Measurements from ENCODE around the gene SYTL5.

Gene SYTL5

DNA sequence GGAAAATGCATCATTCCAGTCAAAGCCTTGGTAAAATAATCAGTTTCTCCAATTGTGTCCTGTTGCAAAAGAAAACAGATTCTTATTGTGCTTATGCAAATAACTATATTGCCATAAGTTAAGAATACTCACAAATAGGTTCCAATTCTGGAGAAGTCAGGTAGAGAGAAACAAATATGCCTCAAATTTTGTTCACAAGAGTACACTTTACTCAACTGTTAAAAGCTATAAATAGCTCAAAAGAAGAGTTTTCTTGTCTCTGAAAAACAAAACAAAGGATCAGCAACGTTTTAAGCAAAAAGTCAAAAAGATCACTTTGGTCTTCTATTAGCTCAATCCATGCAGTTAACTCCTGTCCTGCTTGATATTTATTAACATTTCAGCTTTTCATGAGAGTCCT is 21.9 kb downstream of the SYTL5 start:
- no peak for DNase-seq (ENCODE audit: low read depth)

DNA sequence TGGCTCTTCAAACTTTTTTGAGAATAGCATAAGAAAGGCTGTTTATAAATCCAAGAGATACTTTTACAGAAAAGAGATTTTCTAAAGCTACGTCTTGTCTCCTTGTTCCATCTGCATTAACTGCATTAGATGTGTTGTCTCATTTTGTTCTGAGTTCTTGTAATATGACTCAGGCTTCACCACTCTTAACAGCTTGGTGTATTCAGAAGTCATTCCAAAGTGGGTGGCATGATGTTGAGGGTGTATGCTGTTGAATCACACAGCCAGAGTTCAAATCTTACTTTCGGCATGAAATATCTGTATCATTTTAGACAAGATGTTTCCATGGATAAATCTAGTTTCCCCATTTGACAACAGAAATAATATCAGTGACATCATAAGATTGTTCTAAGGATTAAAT is 30.1 kb downstream of the SYTL5 start:
- DNase-seq (ENCODE audit: low read depth) = no peak

GRCh38 chrX:38038501-38038900 is 32.1 kb downstream of the SYTL5 start:
- DNase-seq (ENCODE audit: low read depth) = no peak

DNA sequence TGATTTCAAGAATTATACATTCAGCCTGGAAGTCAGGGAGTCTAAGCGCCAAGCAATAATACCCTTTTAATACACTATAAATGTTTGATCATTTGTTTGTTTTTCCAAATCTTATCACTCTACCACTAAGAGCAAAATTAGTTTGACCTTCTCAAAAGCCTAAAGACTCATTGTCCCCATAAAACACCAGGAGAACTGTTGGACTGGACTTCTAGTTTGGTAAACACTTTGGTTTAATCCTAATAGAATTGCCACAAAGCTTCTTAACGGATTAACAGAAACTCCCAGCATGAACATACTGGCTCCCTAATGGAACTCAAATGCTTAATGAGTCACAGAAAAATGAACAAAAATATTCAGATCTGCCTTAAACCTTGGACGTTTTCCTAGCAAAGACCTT is 34.9 kb downstream of the SYTL5 start:
- DNase-seq (ENCODE audit: low read depth) = no peak

DNA sequence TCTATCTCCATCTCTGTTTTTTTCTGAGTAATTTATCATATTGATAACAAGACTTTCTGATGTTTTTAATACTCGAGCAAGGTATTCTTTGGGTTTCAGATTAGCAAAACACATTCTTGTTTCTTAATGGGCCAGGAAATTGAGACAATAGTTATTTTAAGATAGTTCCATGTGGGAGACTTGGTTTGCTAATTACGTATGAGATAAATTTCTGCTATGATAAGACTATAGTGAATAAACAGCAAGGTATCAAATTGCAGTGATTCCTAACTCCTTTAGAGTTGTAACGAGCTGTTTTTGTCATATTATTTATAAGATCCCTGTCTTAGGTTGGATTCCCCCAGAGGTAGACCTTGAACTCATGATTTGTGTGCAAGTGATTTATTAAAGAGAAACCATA is 38.3 kb downstream of the SYTL5 start:
- DNase-seq (ENCODE audit: low read depth) = no peak

- DNase-seq (ENCODE audit: low read depth) = no peak
Measured at GRCh38 chrX:38045538-38046096, 39.3 kb downstream of the SYTL5 start.

DNA sequence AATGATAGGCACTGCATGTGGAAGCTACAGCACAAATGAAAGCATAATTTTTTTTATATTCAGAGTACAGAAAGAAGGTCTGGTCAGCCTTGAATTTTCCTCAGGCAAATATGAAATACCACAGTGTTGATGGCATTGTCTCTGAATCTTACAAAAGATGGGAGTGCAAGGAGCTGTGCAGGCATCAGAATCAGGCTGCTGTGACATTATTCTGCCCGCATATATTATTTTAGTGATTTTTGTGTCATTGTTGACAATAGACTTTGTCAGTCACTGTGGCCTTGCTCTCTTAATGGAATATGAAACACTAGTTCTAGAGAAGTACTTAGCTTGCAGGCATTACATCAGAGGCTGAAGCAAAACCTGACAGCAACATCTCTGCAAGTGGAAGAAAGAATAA is 42.5 kb downstream of the SYTL5 start:
- no peak for DNase-seq (ENCODE audit: low read depth)

DNA sequence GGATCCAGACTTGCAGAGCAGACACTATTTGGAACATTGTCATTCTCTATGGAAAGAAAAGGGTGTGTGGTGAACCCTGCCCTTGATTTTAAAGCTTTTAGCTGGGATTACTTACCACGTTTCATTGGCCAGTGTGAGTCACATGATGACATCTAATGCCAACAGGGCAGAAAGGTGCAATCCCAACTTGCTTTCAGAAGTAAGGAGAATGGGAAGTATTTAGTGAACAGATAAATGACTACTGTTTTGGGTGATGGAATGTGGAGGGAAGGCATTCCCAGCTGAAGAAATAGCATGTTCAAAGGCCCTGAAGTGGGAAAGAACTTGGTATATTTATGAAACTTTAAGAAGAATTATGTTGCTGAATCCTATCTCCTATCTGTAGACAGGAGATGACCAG is 44.5 kb downstream of the SYTL5 start:
- DNase-seq (ENCODE audit: low read depth) = no peak

GRCh38 chrX:38052096-38052495 is 45.7 kb downstream of the SYTL5 start:
- DNase-seq (ENCODE audit: low read depth) = no peak

DNA sequence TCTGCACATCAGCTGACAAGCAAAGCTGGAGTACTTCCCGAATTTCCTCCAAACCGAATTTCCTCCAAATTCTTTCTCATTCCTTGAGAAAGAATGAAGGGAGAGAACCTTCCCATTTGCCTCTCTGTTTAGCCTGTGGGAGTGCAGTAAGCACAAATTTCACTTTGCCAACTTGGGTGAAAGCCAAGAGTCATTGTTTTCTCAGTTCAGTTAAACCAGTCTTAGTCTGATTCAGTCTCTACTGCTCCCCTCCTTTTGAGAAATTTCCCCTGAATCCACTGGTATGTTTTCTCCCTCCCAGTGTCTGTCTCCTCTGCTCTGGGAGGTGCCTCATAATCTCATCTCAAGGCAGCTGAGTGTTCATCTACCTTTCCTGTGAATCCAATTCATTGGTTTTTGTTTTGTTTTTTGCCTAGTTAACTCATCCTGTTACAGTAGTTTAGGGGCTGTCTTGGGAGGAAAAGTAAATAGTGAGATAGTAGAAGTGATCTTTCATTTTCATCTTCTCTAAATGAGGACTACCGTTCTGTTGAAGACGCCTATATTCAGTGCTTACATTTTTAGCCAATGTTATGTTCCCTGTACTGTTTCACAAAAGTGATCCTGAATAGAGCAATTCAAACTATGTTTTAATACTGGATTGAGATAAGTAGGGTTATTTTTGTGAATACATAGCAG is 49.0 kb downstream of the SYTL5 start:
- no peak for DNase-seq (ENCODE audit: low read depth)

GRCh38 chrX:38060331-38060878 is 54.1 kb downstream of the SYTL5 start:
- DNase-seq (ENCODE audit: low read depth) = no peak

DNA sequence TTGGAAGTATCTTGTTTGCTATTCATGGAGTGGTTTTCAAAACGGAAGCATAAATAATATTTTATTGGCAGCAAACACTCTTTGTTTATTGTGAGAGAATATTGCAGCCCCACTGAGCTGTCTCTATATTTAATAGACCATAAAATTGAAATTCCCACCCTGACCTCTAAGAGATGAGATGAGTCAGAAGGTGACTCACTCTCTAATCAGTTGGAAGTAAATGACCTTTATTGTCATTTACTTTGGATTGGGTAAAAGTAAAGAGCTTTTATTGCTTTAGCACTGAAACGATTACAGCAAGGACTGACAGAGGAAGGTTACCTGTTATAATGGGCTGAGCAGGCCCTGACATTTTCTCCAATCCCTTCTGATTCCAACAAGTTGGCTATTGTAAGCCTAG is 55.0 kb downstream of the SYTL5 start:
- no peak for DNase-seq (ENCODE audit: low read depth)

DNA sequence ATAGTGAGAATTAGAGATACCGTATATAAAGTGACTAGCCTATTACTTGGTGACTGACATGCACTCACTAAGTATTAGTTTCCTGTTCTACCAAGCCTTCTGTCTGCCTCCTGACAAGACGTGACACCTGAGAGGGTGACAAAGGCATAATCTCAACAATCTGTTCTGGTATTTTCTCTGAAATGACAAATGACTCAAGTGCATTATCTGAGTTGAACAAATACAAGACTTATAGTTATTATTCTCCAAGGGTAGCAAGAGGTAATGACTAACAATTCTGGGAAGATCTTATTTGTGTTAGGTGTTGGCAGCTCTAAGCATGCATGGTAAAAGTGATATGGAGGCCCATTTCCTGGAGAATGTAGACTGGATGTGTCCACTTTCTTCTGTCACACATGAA is 60.6 kb downstream of the SYTL5 start:
- no peak for DNase-seq (ENCODE audit: low read depth)

GRCh38 chrX:38069273-38069672 is 62.9 kb downstream of the SYTL5 start:
- no peak for DNase-seq (ENCODE audit: low read depth)

GRCh38 chrX:38069991-38070390 is 63.6 kb downstream of the SYTL5 start:
- DNase-seq (ENCODE audit: low read depth) = no peak

DNA sequence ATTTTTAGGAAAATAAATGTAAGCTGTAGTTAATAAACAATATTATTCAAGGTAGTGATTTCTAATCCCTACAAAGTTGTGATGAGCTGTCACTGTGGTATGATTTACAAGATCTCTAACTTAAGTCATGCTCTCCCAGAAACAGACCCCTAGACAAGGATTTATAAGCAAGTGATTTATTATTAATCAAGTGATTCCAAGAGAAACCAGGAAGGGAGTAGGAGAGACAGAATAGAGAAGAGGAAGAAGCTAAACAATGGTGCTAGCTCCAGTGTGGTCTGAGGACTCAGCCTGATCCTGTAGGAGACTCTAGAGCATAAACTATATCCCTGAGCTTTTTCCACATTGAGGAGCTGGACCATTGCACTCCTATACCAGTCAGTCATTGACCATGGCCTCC is 73.1 kb downstream of the SYTL5 start:
- no peak for DNase-seq (ENCODE audit: low read depth)

DNA sequence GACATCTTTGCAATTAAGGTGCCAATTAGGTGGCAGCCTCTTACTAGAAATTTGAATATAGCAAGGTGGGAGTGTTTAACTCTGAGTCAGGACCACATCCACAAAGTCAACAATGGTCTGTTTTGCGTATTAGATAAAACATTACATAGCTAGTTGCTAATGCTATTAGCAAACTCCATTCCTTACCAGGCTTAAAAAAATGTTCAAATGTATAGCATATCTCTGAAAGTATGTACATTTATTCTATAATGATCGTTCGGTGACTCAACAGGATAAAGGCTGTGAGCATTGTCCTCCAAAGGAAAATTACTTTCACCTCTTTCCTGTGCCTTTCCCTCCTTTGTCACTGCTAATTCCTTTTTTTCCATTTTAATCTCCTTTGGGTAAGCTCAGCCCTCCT is 74.5 kb downstream of the SYTL5 start:
- DNase-seq (ENCODE audit: low read depth) = no peak

DNA sequence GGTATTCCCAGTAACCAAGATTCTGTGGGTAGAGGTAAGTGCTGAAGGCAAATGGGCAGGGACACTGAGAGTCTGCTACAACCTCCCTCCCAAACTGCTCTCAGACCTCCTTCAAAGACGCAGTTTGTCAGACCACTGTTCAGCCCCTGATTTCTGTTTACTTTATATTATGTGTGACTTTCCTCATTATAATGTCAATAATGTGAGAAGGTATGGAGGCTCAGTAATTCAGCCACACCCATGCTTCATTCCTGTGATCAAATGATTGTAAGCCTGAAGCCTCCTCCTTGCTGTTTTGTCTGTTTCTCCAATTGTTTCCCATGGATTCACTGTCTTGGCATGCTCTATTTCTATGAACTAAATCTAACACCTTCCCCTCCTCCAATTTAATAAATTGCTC is 75.6 kb downstream of the SYTL5 start:
- DNase-seq (ENCODE audit: low read depth) = no peak

DNA sequence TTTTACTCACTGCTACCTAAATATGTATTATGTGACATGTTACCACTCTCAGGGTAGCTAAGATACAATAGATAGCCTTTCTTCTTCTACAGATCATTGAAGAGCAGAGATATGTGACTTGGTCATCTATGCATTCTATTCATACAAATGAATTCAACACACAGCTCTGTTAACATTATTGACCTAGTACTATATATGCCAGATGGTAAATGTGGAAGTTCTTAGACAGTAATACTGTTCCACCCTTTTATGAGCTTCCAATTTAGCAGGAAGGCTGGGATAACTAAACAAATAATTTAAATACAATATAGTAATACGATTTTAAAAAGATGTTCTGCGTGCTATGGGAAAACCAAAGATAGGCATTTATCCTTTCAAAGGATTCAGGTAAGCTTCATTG is 76.0 kb downstream of the SYTL5 start:
- DNase-seq (ENCODE audit: low read depth) = no peak

DNA sequence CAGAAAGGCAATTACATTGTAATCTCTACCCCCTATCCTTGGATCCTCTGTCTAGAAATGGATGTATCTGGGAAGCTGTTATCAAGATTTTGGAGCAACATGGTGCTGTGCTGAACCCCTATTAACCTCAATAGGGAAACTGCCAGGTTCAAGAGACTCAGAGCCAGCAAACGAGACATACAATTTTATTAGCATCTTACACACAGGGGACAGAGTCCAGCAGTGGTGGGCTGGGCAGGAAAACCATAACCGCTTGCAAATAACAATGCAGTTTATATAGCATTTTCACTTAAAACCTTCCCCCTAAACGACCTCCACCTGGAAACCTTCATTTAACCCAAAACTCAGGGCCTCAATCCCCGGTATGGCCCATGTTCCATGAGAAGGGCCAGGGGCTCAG is 79.5 kb downstream of the SYTL5 start:
- no peak for DNase-seq (ENCODE audit: low read depth)

GRCh38 chrX:38086451-38087215 is 80.3 kb downstream of the SYTL5 start:
- DNase-seq (ENCODE audit: low read depth) = no peak

- DNase-seq (ENCODE audit: low read depth) = no peak
Measured at GRCh38 chrX:38087594-38087993, 81.2 kb downstream of the SYTL5 start.

Measured in T-helper 22 cell (primary cell).